Endothelial cell of umbilical vein (primary cell): ENCODE measurements around the gene ULK1. TPM values are rescaled to one million over a fixed set of nuclear protein-coding genes. Genes with fewer than 3 reads are reported as not detected.
A peak's percentile ranks its signal among the peaks of the same experiment; 100 is the strongest.

Experiments used
- BruUV-seq: library from RNA; stranded (reverse); fragments of 400-500 nt; replicated peaks from 2 replicates; lab custom pipeline; 2021; lab: Mats Ljungman, UMichigan
- CTCF ChIA-PET: fragments of 300-600, 350-600 bp; sonication (Branson Sonifier 250); formaldehyde crosslinking; loops from one replicate; lab custom pipeline; 2021; ENCODE audit warnings: antibody characterized with exemption, inconsistent platforms; lab: Charles Lee
- POLR2A ChIA-PET: fragments of 300-600, 350-600 bp; sonication (Branson Sonifier 250); formaldehyde crosslinking; loops from one replicate; lab custom pipeline; 2021; ENCODE audit warnings: antibody characterized with exemption, inconsistent platforms; lab: Charles Lee
- DNase-seq: peaks from one replicate; pipeline ENCODE4 v3.0.0-alpha.2; 2011; ENCODE audit warnings: low read depth, low spot score
- FAIRE-seq: peaks from 2 replicates; lab custom pipeline; 2011; peaks lifted over from hg19 to GRCh38; lab: Jason Lieb, UNC
- H2AFZ ChIP-seq: 2 replicates; pipeline ENCODE4 v1.6.0; 2012; ENCODE audit warnings: low read depth, low read length, control low read depth, inconsistent platforms
- H3K27ac ChIP-seq: 2 replicates; pipeline ENCODE4 v1.5.1; 2011; ENCODE audit warnings: low read depth, mild to moderate bottlenecking, control low read depth, low read length, moderate library complexity; ENCODE audit not compliant: insufficient read depth
- H3K27me3 ChIP-seq, 2 experiments: 2 replicates each; pipeline versions ENCODE4 v1.6.0 to v1.6.1; 2011; ENCODE audit warnings: low read length in 2 of 2, mixed read lengths in 1 of 2; ENCODE audit not compliant: control insufficient read depth in 2 of 2, insufficient read depth in 2 of 2
- H3K36me3 ChIP-seq, 2 experiments: 2 replicates in 1 of 2; 3 replicates in 1 of 2; pipeline ENCODE4 v1.5.1; 2011; ENCODE audit warnings: low read length in 2 of 2, mild to moderate bottlenecking in 1 of 2, moderate library complexity in 1 of 2; ENCODE audit not compliant: control insufficient read depth in 2 of 2, insufficient read depth in 2 of 2; ENCODE audit errors: extremely low read depth in 1 of 2
- H3K4me1 ChIP-seq: 3 replicates; pipeline ENCODE4 v1.5.1; 2011; ENCODE audit warnings: mild to moderate bottlenecking, low read length; ENCODE audit not compliant: control insufficient read depth, insufficient read depth; ENCODE audit errors: extremely low read depth
- H3K4me2 ChIP-seq: 2 replicates; pipeline ENCODE4 v1.6.1; 2011; ENCODE audit warnings: low read length, control low read depth, mixed read lengths; ENCODE audit not compliant: insufficient read depth
- H3K4me3 ChIP-seq, 3 experiments: fragments of 200-600 bp in 1 of 3; sonication (generic), shearing (Covaris generic) in 1 of 3; replicated peaks in 1 of 3; 2 replicates each; pipeline ENCODE4 v1.5.1; 2011 to 2016; ENCODE audit warnings: control low read depth in 3 of 3, low read length in 3 of 3, mild to moderate bottlenecking in 2 of 3, inconsistent platforms in 1 of 3, low read depth in 1 of 3, moderate library complexity in 1 of 3; ENCODE audit not compliant: insufficient read depth in 1 of 3
- H3K79me2 ChIP-seq: 2 replicates; pipeline ENCODE4 v1.6.0; 2012; ENCODE audit warnings: low read length, inconsistent platforms; ENCODE audit not compliant: control insufficient read depth, insufficient read depth
- H3K9ac ChIP-seq: replicated peaks from 2 replicates; pipeline ENCODE3; 2011; ENCODE audit warnings: low read length, control low read depth; ENCODE audit not compliant: insufficient read depth; ENCODE audit errors: extremely low read depth
- H3K9me1 ChIP-seq: replicated peaks from 3 replicates; pipeline ENCODE4 v1.6.0; 2011; ENCODE audit warnings: mild to moderate bottlenecking, low read length; ENCODE audit not compliant: control insufficient read depth, insufficient read depth; ENCODE audit errors: extremely low read depth
- H3K9me3 ChIP-seq: replicated peaks from 2 replicates; pipeline ENCODE4 v1.5.1; 2012; ENCODE audit warnings: low read length, inconsistent platforms; ENCODE audit not compliant: control insufficient read depth, insufficient read depth
- H4K20me1 ChIP-seq: replicated peaks from 2 replicates; pipeline ENCODE3; 2011; ENCODE audit warnings: mild to moderate bottlenecking, low read length; ENCODE audit not compliant: control insufficient read depth, insufficient read depth; ENCODE audit errors: extremely low read depth
- EZH2 ChIP-seq: IDR thresholded peaks from 2 replicates; pipeline ENCODE4 v1.6.1; 2012; ENCODE audit warnings: borderline replicate concordance, low read depth, mild to moderate bottlenecking, moderate library complexity, low read length, inconsistent platforms; ENCODE audit not compliant: severe bottlenecking
- FOS ChIP-seq: IDR thresholded peaks from 2 replicates; pipeline ENCODE4 v1.6.1; 2011; ENCODE audit warnings: mild to moderate bottlenecking, low read length, moderate library complexity, borderline replicate concordance; ENCODE audit not compliant: insufficient read depth
- GATA2 ChIP-seq: IDR thresholded peaks from 2 replicates; pipeline ENCODE4 v1.7.0; 2011; ENCODE audit warnings: low read depth, mild to moderate bottlenecking, moderate library complexity, mixed read lengths, low read length; ENCODE audit not compliant: insufficient read length, insufficient read depth
- JUN ChIP-seq: IDR thresholded peaks from 2 replicates; pipeline ENCODE4 v1.6.1; 2011; ENCODE audit warnings: borderline replicate concordance, low read depth; ENCODE audit not compliant: insufficient read length, insufficient read depth
- MYC ChIP-seq: IDR thresholded peaks from one replicate; pipeline ENCODE4 v1.6.1; 2011; ENCODE audit warnings: mild to moderate bottlenecking, low read depth, low read length
- POLR2A ChIP-seq: IDR thresholded peaks from 2 replicates; pipeline ENCODE4 v1.6.1; 2012; ENCODE audit warnings: low read depth, mild to moderate bottlenecking, control low read depth, low read length
- POLR2AphosphoS5 ChIP-seq: IDR thresholded peaks from 2 replicates; pipeline ENCODE4 v1.6.1; 2012; ENCODE audit warnings: low read depth, mild to moderate bottlenecking, control low read depth, low read length, moderate library complexity; ENCODE audit not compliant: insufficient read depth
- dilution Hi-C: fragments of 300-500 bp; cut with MboI; formaldehyde crosslinking; loops from one replicate; pipeline ENCODE4 v1.15.0; 2019; ENCODE audit warnings: low sequenced_read_pairs; ENCODE audit not compliant: extremely low pct_ligation_motif_present
- intact Hi-C: fragments of 100-400 bp; cut with micrococcal nuclease; formaldehyde crosslinking; loops from one replicate; pipeline ENCODE4 v1.10.0; 2022
- polyA plus RNA-seq, 4 experiments: library from polyadenylated mRNA; depleted of rRNA in 3 of 4; stranded (reverse) in 3 of 4; unstranded in 1 of 4; fragments of >200 nt; gene quantifications; 2 replicates each; pipeline versions ENCODE4 v1.2.1 to v1.2.3, GENCODE V29; 2011 to 2012; ENCODE audit warnings: missing spikeins in 1 of 4
- total RNA-seq: library from RNA; stranded (reverse); gene quantifications from 2 replicates; pipeline ENCODE4 v1.2.3, GENCODE V29; 2021
- TF ChIP-seq, protein P1 (sequence below), 2 donors: IDR thresholded peaks; 1 replicate in 1 of 2; 2 replicates in 1 of 2; pipeline ENCODE4 v1.5.1; 2011; ENCODE audit warnings: low read length in 2 of 2, mild to moderate bottlenecking in 2 of 2, moderate library complexity in 2 of 2, control low read depth in 1 of 2, inconsistent platforms in 1 of 2, low read depth in 1 of 2; ENCODE audit not compliant: insufficient read depth in 1 of 2; ENCODE audit errors: extremely low read depth in 1 of 2
- TF ChIP-seq, protein P2 (sequence below): IDR thresholded peaks from 2 replicates; pipeline ENCODE4 v1.6.1; 2011; ENCODE audit not compliant: insufficient read depth, insufficient read length

ULK1 gene
- total and polyA plus RNA-seq, 2 donors (not counting 3 experiments of a cell fraction or from before 2014, with no cell fraction given) = 14.4 to 38.2 TPM

DNA sequence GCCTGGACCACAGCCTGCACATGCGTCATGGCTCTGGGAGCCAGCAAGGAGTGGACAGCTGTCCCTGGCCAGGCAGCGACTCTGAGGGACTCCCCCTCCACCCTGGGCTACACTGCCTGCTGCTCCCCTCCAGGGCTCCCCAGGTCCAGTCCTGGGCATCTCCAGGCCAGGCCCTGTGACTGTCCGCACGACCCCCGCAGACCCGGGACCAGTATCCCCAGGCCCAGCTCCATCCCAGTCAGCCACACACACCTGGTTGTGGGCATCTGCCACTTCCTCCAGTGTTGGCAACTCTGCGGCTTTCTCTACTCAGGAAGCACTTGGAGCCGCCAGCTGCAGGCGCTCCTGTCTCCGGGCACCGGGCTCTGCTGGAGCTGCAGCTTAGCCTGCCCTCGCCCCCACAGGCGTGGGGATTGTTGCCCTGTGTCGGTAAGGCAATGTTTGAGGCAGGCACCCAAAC lies 2.4 kb downstream of the ULK1 start:
- FAIRE-seq (peak; percentile 55), DNase-seq (no peak)
- Histone ChIP-seq H2AFZ (no peak overlapping the region), H3K9ac (no peak overlapping the region), H3K36me3 (peaks cover 0 to 5% of the 10 kb centered on the region in 2 experiments), H3K4me3 (peak overlapping the region in 1 of 3 experiments; percentile 56), H3K4me1 (peaks cover 9% of the 10 kb centered on the region), H3K9me3 (no peaks in the 10 kb centered on the region), H3K27ac (no peak overlapping the region), H3K9me1 (no peaks in the 10 kb centered on the region), H4K20me1 (no peaks in the 10 kb centered on the region), H3K27me3 (no peaks in the 10 kb centered on the region), H3K4me2 (no peak overlapping the region), H3K79me2 (peaks cover 4% of the 10 kb centered on the region)
- intact Hi-C loops = loop anchor here (1.0 to 5.0 kb wide), 4 partner anchors 15 to 1025 kb away; partner anchors contain the start of genes EP400, PUS1 and RAN
- BruUV-seq = no TSS peak
- no peak for TF ChIP-seq POLR2AphosphoS5
- TF ChIP-seq MYC = no peak
- TF ChIP-seq GATA2 = no peak
- TF ChIP-seq, protein P1, sequence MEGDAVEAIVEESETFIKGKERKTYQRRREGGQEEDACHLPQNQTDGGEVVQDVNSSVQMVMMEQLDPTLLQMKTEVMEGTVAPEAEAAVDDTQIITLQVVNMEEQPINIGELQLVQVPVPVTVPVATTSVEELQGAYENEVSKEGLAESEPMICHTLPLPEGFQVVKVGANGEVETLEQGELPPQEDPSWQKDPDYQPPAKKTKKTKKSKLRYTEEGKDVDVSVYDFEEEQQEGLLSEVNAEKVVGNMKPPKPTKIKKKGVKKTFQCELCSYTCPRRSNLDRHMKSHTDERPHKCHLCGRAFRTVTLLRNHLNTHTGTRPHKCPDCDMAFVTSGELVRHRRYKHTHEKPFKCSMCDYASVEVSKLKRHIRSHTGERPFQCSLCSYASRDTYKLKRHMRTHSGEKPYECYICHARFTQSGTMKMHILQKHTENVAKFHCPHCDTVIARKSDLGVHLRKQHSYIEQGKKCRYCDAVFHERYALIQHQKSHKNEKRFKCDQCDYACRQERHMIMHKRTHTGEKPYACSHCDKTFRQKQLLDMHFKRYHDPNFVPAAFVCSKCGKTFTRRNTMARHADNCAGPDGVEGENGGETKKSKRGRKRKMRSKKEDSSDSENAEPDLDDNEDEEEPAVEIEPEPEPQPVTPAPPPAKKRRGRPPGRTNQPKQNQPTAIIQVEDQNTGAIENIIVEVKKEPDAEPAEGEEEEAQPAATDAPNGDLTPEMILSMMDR (IDR thresholded peaks at IDR 0.05; ENCODE audit: extremely low read depth in 1 of 2, insufficient read depth in 1 of 2, low read depth in 1 of 2, low read length in 2 of 2) = no peak
- TF ChIP-seq EZH2 = no peak
- TF ChIP-seq JUN = no peak
- TF ChIP-seq FOS = no peak
- TF ChIP-seq, protein P2, sequence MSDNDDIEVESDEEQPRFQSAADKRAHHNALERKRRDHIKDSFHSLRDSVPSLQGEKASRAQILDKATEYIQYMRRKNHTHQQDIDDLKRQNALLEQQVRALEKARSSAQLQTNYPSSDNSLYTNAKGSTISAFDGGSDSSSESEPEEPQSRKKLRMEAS = no peak
- no peak for TF ChIP-seq POLR2A
- ChIA-PET CTCF (no interaction called here), POLR2A (no interaction called here)
- dilution Hi-C loops = no loop called here
